Stimulated activated CD8-positive, alpha-beta memory T cell treated with anti-CD3 and anti-CD28 coated beads, Interleukin-15, amount 100 ng/mL, for 48 hours (primary cell): ENCODE data around the gene MMP25.
"Not testable (repeated sequence)": the region's sequence is repeated elsewhere in the genome, so short reads cannot be mapped to it uniquely, and the experiment has no call there.

Source experiments
- DNase-seq, 2 donors: peaks; one replicate each; pipeline ENCODE4 v3.0.0-alpha.2; 2020; ENCODE audit warnings: low read depth in 2 of 2

Gene MMP25

DNA sequence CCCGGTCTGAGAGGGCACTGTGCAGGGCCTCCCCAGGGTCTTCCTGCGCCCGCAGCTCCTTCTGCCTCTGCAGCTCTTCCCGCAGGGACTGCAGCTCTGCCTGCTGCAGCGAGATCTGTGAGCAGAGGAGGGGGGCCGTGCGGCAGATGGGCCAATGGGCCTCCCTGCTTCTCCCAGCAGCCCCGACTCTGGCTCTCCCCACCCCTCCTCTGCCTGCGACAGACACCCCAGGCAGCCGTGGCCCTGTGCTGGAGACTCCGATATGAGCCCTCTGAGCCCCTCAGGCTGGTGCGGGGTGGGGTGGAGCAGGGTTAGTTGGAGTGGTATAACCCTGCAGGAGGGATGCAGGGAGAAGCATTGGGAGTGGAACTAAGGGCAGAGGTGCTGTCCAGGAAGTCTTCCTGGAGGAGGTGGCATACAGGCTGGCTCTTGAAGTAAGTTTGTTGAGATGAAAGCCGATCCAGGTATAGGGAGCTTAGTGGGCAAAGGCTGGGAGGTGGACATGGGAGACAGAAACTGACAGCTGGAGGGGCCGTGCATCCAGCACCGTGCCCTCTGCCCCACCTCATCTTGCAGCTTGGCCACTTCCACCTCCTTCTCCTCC lies 17.5 kb upstream of the MMP25 start:
- no peak for DNase-seq

- DNase-seq = peak in 1 of 2 donors; percentile 36
Observed at GRCh38 chr16:3029491-3030221, 16.7 kb upstream of the MMP25 start.

GRCh38 chr16:3030222-3031212 lies 15.8 kb upstream of the MMP25 start:
- DNase-seq = no peak

- no peak for DNase-seq
Observed at GRCh38 chr16:3032624-3033023, 13.7 kb upstream of the MMP25 start.

GRCh38 chr16:3035289-3035971 lies 10.9 kb upstream of the MMP25 start:
- DNase-seq = no peak

GRCh38 chr16:3035972-3036725 lies 10.2 kb upstream of the MMP25 start:
- DNase-seq = no peak

DNA sequence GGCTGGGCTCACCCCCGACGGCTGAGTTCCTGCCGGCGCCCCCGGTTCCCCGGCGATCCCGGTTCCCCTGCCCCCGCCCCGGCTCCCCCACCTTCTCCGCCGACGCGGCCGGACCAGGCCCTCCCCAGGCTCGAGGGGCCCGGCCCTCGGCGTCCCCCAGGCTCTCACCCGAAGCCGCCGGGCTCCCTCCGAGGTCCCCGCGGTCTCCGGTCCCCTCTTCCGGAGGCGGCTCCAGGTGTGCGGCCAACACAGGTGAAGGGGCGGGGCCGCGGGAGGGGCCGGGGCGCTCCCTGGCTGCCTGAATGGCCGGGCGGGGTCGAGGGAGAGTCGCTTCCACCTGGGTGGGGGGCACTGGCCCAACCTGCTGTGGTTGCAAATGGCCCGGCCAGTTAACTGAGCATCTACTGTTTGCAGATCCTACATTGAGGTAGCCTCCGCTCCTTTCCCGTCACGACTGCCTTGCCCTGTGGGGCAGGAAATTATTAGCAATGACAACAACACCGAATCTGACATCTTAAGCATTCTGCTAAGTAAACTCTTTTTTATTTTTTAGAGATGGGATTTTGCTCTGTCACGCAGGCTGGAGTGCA lies 9.5 kb upstream of the MMP25 start, which contains the start of gene BICDL2:
TSS of gene BICDL2 (minus strand) at position 219 of the 590 bp plus-strand sequence. CDS start 1,448 bp downstream, outside the sequence.
- DNase-seq = no peak

- DNase-seq = no peak
Observed at GRCh38 chr16:3038256-3038655, 8.1 kb upstream of the MMP25 start.

GRCh38 chr16:3038896-3039295 lies 7.5 kb upstream of the MMP25 start:
- no peak for DNase-seq

GRCh38 chr16:3042376-3042775 lies 4.0 kb upstream of the MMP25 start:
- no peak for DNase-seq

GRCh38 chr16:3044708-3045107 lies 1.7 kb upstream of the MMP25 start:
- no peak for DNase-seq

DNA sequence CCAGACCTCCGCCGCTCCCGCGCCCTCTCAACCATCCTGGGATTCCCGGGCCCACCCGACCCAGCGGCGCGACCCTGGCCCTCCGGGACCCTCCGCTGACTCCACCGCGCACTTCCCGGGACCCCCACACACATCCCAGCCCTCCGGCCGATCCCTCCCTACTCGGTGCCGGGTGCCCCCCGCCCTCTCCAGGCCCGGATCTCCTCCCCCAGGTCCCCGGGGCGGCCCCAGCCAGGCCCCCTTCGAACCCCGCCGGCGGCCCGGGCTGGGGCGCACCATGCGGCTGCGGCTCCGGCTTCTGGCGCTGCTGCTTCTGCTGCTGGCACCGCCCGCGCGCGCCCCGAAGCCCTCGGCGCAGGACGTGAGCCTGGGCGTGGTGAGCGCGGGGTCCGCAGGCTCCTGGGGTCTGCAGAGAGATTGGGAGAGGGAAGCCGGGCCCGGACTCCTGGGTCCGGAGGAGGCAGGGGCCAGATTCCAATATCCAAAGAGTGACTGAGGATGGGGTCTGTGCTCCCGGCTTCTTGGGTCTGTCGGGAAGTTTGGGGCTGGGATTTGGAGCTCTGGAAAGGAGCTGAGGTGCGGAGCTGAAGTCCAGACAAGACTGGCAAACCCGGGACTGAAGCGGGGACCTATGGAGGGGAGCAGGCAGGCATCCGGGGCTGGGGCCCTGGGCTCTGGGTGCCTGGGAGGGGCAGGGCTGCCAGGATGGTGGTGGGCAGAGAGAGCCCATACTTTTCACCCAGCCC lies 453 bp downstream of the MMP25 start:
- no peak for DNase-seq

DNA sequence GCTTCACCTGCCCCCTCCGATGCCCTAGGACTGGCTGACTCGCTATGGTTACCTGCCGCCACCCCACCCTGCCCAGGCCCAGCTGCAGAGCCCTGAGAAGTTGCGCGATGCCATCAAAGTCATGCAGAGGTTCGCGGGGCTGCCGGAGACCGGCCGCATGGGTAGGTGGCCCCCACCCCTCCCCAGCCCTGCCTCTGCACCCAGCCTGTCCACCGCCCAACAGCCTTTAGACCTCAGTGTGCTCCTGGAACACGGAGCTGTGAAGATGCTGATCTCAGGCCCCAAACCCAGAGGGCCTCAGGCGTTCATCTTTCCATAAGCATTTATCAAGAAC lies 993 bp downstream of the MMP25 start:
- DNase-seq = no peak

- no peak for DNase-seq
Observed at GRCh38 chr16:3049921-3050481, 3.6 kb downstream of the MMP25 start.

GRCh38 chr16:3050487-3050886 lies 4.1 kb downstream of the MMP25 start:
- DNase-seq = no peak

- DNase-seq = no peak
Observed at GRCh38 chr16:3051009-3051408, 4.6 kb downstream of the MMP25 start.

- DNase-seq = no peak
Observed at GRCh38 chr16:3051494-3051893, 5.1 kb downstream of the MMP25 start.

DNA sequence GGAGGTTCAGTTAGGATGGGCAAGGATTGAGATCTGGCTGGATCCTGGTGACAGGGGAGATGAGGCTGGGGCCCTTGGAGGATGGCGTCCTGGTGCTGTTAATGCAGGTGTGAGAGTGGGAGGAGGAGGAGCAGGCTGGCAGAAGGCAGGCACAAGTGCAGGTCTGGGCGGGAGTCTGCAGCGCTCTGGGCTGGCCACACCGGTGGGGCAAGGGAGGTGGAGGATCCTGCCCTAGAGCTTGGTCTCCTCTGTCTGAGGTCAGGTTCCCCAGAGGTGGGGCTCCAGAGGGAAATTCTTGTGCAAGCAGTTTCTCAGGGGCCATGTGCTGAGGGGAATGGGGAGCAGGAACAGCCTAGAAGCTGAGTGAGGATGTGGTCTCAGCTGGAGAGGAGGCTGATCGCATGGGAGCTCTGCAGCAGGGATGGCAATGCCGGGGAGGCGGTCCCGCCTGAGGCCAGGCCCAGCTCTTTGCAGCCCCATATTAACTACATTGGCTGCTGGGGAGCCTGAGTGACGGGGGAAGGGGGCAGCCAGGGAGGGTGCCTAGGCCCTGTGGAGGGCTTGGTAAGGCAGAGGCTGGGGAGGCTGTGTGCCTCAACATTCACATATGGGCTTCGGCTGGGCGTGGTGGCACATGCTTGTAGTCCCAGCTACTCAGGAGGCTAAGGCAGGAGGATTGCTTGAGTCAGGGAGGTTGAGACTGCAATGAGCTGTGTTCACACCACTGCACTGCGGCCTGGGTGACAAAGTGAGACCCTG lies 6.4 kb downstream of the MMP25 start:
- not testable (repeated sequence) for DNase-seq

DNA sequence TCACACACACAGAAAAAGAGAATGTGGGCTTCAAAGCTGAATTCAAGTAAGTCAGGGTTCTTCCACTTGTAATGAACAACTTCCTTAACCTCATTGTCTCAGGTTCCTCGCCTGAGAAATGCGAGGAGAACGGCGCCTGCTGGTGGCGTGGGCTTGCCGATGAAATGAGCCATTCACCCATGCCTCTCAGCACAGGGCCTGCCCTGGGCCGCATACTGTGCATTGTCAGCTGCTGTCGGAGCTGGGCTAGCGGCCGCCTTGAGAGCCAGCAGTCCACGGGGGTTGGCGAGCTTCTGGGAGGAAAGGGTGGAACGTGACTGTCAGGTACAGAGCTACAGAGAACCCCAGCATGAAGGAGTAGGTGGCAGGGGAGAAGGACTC lies 7.0 kb downstream of the MMP25 start:
- not testable (repeated sequence) for DNase-seq
